ENCODE results near the gene INPP5J. TPM values are rescaled to one million over a fixed set of nuclear protein-coding genes. Genes with fewer than 3 reads are reported as not detected.

Gene INPP5J
- total and polyA plus RNA-seq, 2 of the 13 experiments (the other 11 are each of a cell fraction or from before 2014, with no cell fraction given) = 0.24 to 1.1 TPM

DNA sequence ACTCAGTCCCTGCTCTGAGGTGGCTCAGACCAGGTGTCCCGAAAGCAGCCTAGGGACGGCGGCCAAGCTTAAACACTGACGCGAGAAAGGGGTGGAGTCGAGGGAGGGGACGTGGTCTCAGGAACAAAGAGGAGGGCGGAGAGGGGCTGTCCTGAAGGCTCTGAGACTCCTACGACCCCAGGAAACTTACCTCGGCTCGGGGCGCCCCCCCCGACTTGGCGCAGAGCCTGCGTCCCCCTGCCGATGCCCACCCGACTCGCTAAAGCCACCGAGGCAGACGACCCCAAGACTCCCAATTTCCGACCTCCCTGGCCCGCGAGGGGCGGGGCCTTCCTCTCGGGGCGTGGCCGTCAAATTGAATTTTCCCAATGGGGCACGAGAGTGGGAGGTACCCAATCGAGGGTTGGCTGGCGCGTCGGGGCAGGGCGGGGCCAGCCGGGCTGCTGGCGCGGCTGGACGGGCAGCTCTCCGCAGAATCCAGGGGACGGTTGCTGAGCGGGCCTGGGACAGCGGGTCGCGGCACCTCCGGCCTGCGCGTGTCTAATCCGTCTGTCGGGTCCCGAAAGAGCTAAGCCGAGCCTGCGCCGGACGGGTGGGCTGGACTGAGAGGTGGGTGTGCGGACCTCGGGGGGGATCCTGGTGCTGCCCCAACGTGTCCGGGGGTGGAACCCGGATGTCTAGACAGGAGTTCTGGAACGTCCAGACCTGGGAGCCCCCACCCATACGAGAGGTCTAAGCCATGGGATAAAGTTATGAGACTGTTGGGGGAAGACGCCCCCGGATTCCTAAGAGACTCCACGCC lies 41.7 kb upstream of the INPP5J start, which contains the start of gene SMTN (continued):
- TF ChIP-seq, protein P1, sequence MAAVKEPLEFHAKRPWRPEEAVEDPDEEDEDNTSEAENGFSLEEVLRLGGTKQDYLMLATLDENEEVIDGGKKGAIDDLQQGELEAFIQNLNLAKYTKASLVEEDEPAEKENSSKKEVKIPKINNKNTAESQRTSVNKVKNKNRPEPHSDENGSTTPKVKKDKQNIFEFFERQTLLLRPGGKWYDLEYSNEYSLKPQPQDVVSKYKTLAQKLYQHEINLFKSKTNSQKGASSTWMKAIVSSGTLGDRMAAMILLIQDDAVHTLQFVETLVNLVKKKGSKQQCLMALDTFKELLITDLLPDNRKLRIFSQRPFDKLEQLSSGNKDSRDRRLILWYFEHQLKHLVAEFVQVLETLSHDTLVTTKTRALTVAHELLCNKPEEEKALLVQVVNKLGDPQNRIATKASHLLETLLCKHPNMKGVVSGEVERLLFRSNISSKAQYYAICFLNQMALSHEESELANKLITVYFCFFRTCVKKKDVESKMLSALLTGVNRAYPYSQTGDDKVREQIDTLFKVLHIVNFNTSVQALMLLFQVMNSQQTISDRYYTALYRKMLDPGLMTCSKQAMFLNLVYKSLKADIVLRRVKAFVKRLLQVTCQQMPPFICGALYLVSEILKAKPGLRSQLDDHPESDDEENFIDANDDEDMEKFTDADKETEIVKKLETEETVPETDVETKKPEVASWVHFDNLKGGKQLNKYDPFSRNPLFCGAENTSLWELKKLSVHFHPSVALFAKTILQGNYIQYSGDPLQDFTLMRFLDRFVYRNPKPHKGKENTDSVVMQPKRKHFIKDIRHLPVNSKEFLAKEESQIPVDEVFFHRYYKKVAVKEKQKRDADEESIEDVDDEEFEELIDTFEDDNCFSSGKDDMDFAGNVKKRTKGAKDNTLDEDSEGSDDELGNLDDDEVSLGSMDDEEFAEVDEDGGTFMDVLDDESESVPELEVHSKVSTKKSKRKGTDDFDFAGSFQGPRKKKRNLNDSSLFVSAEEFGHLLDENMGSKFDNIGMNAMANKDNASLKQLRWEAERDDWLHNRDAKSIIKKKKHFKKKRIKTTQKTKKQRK (IDR thresholded peaks at IDR 0.05; ENCODE audit: low read length) = no peak
- 0 out of 2 replicates have a peak, but pooled peaks have one; percentile 73 for TF ChIP-seq KDM5A (IDR thresholded peaks at IDR 0.05; ENCODE audit: borderline replicate concordance, low read length)
- TF ChIP-seq, protein P2, sequence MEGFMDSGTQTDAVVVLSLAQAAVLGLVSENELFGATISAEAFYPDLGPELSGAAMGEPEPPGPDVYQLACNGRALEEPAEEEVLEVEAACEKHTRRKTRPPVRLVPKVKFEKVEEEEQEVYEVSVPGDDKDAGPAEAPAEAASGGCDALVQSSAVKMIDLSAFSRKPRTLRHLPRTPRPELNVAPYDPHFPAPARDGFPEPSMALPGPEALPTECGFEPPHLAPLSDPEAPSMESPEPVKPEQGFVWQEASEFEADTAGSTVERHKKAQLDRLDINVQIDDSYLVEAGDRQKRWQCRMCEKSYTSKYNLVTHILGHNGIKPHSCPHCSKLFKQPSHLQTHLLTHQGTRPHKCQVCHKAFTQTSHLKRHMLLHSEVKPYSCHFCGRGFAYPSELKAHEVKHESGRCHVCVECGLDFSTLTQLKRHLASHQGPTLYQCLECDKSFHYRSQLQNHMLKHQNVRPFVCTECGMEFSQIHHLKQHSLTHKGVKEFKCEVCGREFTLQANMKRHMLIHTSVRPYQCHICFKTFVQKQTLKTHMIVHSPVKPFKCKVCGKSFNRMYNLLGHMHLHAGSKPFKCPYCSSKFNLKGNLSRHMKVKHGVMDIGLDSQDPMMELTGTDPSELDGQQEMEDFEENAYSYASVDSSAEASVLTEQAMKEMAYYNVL (CRISPR knock-in tag; IDR thresholded peaks at IDR 0.05; ENCODE audit: borderline replicate concordance) = no peak
- peak; percentile 61 for TF ChIP-seq ZMAT3 (CRISPR knock-in tag; conservative IDR thresholded peaks at IDR 0.05)
- no peak for TF ChIP-seq ZNF674 (CRISPR knock-in tag; IDR thresholded peaks at IDR 0.05; ENCODE audit: low read depth)
- no peak for TF ChIP-seq NR2F2 (IDR thresholded peaks at IDR 0.05; ENCODE audit: borderline replicate concordance, low read depth)
- TF ChIP-seq ZNF230 (CRISPR knock-in tag; IDR thresholded peaks at IDR 0.05) = 0 out of 2 replicates have a peak, but pooled peaks have one; percentile 70
- TF ChIP-seq, protein P3, sequence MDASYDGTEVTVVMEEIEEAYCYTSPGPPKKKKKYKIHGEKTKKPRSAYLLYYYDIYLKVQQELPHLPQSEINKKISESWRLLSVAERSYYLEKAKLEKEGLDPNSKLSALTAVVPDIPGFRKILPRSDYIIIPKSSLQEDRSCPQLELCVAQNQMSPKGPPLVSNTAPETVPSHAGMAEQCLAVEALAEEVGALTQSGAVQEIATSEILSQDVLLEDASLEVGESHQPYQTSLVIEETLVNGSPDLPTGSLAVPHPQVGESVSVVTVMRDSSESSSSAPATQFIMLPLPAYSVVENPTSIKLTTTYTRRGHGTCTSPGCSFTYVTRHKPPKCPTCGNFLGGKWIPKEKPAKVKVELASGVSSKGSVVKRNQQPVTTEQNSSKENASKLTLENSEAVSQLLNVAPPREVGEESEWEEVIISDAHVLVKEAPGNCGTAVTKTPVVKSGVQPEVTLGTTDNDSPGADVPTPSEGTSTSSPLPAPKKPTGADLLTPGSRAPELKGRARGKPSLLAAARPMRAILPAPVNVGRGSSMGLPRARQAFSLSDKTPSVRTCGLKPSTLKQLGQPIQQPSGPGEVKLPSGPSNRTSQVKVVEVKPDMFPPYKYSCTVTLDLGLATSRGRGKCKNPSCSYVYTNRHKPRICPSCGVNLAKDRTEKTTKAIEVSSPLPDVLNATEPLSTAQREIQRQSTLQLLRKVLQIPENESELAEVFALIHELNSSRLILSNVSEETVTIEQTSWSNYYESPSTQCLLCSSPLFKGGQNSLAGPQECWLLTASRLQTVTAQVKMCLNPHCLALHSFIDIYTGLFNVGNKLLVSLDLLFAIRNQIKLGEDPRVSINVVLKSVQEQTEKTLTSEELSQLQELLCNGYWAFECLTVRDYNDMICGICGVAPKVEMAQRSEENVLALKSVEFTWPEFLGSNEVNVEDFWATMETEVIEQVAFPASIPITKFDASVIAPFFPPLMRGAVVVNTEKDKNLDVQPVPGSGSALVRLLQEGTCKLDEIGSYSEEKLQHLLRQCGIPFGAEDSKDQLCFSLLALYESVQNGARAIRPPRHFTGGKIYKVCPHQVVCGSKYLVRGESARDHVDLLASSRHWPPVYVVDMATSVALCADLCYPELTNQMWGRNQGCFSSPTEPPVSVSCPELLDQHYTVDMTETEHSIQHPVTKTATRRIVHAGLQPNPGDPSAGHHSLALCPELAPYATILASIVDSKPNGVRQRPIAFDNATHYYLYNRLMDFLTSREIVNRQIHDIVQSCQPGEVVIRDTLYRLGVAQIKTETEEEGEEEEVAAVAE (CRISPR knock-in tag; IDR thresholded peaks at IDR 0.05; ENCODE audit: borderline replicate concordance) = no peak; the same call in 1 of the 2 replicates
- TF ChIP-seq, protein P4, sequence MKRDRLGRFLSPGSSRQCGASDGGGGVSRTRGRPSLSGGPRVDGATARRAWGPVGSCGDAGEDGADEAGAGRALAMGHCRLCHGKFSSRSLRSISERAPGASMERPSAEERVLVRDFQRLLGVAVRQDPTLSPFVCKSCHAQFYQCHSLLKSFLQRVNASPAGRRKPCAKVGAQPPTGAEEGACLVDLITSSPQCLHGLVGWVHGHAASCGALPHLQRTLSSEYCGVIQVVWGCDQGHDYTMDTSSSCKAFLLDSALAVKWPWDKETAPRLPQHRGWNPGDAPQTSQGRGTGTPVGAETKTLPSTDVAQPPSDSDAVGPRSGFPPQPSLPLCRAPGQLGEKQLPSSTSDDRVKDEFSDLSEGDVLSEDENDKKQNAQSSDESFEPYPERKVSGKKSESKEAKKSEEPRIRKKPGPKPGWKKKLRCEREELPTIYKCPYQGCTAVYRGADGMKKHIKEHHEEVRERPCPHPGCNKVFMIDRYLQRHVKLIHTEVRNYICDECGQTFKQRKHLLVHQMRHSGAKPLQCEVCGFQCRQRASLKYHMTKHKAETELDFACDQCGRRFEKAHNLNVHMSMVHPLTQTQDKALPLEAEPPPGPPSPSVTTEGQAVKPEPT (CRISPR knock-in tag; IDR thresholded peaks at IDR 0.05; ENCODE audit: low read depth) = peak; percentile 85; the same call in 1 of the 2 replicates
- no peak for TF ChIP-seq ZNF234 (CRISPR knock-in tag; conservative IDR thresholded peaks at IDR 0.05)
- TF ChIP-seq SP4 (CRISPR knock-in tag; IDR thresholded peaks at IDR 0.05) = peak; percentile 98
- no peak; the same call in 1 of the 2 replicates for TF ChIP-seq ZSCAN21 (CRISPR knock-in tag; IDR thresholded peaks at IDR 0.05; ENCODE audit: borderline replicate concordance)
- no peak for TF ChIP-seq NONO (IDR thresholded peaks at IDR 0.05)
- TF ChIP-seq NONO (CRISPR knock-in tag; conservative IDR thresholded peaks at IDR 0.05) = peak; percentile 70
- TF ChIP-seq ZNF883 (CRISPR knock-in tag; IDR thresholded peaks at IDR 0.05; ENCODE audit: not compliant biosample characterization) = peak; percentile 49
- TF ChIP-seq GABPB1 (CRISPR knock-in tag; IDR thresholded peaks at IDR 0.05) = peak; percentile 64
